HK-2 (cell line): ENCODE results near the gene ENOX2.

ENCODE experiments used
- DNase-seq: peaks from one replicate; pipeline ENCODE4 v3.0.0-alpha.2; 2018; ENCODE audit not compliant: unreplicated experiment

Gene ENOX2

GRCh38 chrX:130625386-130625785 lies 277.6 kb downstream of the ENOX2 start:
- peak; percentile 6 for DNase-seq

DNA sequence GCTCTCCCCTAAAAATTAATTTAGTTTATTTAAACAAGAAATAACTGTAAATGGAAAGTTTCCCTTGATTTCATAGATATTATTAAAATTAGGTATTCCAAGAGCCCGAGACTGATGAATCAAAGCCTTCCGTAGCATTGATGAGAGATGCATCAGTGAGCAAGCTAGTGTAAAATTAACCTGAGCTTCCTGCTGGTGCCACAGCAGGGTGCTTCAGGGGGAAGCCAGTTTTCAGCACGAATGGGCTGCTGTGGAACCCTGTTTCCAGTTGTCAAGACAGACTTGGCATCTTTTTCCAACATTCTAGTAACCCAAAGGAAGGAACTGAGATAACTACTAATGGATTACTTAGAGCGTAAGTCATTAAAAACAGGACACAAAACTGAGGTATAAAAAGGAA lies 279.5 kb downstream of the ENOX2 start:
- DNase-seq = peak; percentile 4

DNA sequence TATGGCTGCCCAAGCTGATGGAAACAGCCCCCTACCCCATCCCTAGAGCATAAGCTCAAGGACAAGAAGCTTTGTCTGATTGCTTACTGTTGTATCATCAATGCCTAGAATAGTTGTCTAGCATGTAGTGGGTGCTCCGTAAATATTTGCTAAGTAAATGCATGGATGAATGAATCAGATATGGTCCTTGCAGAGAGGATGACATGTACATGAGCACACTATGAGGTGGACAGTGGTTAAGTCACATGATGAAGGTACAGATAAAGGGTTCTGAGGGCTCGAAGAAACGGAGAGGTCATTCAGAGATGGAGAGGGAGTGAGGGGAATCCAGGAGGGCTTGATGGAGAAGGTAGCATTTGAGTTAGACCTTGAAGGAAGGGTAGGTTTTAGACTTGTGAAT lies 287.1 kb downstream of the ENOX2 start:
- no peak for DNase-seq

GRCh38 chrX:130607431-130607830 lies 295.6 kb downstream of the ENOX2 start:
- DNase-seq = no peak

DNA sequence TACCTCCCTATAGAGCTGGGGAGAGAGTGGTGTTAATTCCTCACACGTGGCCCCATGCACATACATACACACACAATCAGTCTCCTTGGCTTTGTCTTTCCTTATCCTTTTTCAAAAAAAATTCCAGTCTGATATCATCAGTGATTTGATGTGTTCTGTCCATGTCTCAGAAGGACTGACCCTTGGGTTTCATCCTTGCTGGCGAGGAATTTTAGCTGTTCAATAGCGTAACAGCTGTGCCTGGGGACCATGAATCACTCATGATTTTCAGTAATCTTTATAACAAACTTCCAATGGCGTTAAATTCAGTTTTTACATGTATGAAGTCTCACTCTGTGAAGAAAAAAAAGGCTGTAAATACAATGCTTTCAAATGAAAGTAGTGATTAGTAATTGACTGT lies 296.6 kb downstream of the ENOX2 start:
- no peak for DNase-seq

GRCh38 chrX:130604882-130605281 lies 298.1 kb downstream of the ENOX2 start:
- DNase-seq = no peak

GRCh38 chrX:130594453-130594916 lies 308.5 kb downstream of the ENOX2 start:
- DNase-seq = no peak

- DNase-seq = no peak
These were observed 309.1 kb downstream of the ENOX2 start for GRCh38 chrX:130593911-130594310.

DNA sequence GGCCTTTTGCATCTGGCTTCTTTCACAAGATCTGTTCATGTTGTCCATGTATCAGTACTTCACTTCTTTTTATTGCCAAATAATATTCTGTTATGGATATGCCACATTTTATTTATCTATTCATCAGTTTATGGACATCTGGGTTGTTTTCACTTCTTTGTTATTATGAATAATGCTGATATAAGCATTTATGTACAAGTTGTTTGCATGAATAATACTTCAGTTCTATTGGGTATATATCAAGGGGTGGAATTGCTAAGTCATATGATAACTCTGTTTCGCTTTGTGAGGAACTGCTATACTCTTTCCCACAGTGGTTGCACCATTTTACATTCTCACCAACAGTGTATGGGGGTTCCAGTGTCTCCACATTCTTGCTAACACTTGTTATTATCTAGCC lies 310.8 kb downstream of the ENOX2 start:
- no peak for DNase-seq

DNA sequence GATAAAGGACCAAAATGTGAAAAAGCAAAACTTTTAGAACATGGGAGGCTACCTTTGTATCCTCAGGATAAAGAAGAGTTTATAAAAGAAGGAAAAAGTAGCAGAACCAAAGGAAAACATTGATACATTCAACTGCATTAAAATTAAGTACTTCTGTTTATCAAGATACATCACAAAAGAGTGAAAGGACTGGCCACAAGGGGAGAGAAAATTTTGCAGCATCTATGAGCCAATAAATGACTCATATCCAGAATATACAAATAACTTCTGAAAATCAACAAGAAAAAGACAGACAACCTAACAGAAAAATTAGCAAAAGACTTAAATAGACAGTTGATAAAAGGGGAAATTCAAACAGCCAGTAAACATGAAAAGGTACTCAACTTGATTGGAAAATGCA lies 324.1 kb downstream of the ENOX2 start:
- no peak for DNase-seq

DNA sequence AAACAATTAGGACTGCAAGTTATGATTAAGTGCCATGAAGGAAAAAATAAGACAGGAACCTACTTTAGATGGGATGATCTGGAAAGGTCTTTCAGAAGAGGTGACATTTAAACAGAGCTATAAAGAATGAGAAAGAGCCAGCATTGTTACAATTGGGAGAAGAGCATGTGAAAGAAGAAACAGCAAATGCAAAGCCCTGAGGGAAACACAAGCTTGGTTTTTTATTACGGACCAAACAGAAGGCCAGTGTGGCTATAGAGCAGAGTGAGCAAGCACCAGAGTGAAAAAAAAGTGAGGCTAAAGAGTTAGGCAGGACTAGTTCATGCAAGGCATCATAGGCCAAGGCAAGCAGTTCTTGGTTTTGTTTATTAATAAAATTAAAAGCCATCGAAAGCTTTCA lies 325.6 kb downstream of the ENOX2 start:
- DNase-seq = no peak

DNA sequence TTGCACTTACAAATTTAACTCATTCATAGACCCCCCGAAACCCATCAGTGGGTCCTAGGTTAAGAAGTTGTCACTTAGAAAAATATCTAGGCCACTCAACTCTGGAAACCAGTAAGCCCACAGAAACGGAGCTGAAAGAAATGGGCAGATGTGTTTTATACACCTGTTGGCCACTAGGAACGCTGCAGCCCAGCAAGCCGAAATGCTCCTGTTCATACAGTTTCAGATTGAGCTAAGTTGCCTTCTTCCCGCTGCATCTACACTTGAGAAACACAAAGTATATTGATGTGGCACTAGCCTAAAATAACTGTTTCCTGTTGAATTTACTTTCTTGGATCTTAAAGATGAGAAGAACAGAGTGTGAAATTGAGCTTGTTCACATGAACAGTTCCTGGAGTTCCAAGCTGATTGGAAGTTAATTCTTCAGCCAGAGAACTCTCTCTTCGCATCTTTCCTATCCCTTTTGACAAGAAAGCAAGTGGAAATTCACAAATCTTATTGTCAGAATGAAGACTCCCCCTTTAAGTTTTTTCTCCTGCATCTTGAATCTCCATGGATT lies 327.1 kb downstream of the ENOX2 start:
- peak; percentile 13 for DNase-seq
